ENCODE data around the gene GPS1.

GPS1 gene

GRCh38 chr17:82016875-82017459, 34.7 kb upstream of the GPS1 start:
- Histone ChIP-seq H3K27me3 (ENCODE audit: control insufficient read depth, insufficient read depth, low read length) (no peaks in the 10 kb centered on the region), H3K9ac (ENCODE audit: low read length) (no peak overlapping the region), H3K4me1 (ENCODE audit: control insufficient read depth, low read depth, low read length) (peaks cover 5% of the 10 kb centered on the region), H3K9me3 (ENCODE audit: control insufficient read depth, low read depth, low read length) (no peaks in the 10 kb centered on the region), H3K4me3 (ENCODE audit: low read length) (no peak overlapping the region), H3K36me3 (ENCODE audit: control insufficient read depth, low read depth, low read length) (peaks cover 6% of the 10 kb centered on the region), H3K27ac (ENCODE audit: low read length) (no peak overlapping the region)

DNA sequence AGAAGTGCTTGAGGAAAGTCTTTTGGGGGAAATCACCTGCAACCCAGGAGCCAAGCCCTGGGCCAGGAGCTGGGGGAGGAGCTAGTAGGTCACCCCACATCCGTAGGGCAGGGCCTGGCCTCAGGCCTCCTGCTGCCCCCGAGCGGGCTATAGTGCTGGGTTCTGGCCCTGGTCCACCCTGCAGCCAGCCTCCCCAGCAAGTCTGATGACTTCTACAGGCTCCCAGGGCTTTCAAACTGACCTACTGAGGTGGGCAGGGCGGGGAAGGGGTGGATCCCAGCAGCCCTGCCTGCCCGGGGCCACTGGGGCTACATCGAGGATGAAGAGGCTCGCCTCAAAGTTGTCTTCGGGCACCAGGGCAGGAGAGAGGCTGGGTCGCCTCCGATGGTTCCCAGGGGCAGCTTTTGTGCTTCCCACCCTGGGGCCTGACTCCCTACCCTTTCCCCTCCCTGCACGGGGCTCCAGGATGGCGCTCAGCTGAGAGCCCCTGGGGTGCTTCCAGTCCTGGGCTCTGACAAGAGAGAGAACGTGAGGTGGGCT, 34.0 kb upstream of the GPS1 start:
- Histone ChIP-seq H3K9ac (ENCODE audit: low read length) (no peak overlapping the region), H3K4me3 (ENCODE audit: low read length) (no peak overlapping the region), H3K9me3 (ENCODE audit: control insufficient read depth, low read depth, low read length) (no peaks in the 10 kb centered on the region), H3K27me3 (ENCODE audit: control insufficient read depth, insufficient read depth, low read length) (no peaks in the 10 kb centered on the region), H3K4me1 (ENCODE audit: control insufficient read depth, low read depth, low read length) (peaks cover 5% of the 10 kb centered on the region), H3K36me3 (ENCODE audit: control insufficient read depth, low read depth, low read length) (peaks cover 6% of the 10 kb centered on the region), H3K27ac (ENCODE audit: low read length) (no peak overlapping the region)

DNA sequence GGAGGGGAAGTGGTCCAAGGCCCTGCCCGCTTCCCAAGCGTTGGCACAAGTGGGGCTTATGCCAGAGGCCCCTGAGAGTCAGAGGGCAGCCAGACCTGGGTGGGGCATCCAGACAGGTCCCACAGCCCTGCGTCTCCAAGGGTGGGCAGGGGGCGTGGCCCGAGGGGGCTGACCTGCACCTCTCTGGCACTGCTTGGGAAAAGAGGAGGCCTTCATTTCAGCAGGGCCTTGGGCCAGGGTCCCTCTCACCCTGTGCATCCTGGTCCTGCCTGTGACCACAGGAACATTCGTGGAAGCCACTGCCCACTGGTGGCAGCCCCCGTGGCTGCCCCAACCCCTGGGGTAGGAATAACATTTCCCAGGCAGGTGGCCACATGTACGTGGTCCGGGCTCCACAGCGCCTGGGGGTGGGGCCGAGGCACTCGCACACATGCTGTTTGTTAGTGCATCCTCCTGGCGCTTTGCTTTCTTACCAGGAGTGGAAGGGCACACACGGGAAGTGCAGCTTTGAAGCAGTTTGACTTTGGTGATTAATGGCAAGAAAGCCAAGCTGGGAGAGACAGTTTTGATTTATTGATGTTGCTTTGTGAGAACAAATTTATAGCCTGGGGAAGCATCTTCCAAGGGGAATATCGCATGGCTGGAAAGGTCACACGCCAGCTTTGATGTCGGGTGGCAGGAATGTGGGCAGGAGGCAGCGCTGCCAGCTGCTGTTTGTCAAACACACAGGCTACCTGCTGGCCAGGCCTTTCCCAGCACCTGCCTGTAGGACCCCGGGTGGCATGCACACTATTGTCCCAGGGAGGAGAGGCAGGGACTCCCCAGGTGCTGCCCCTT, 33.3 kb upstream of the GPS1 start:
- Histone ChIP-seq H3K27me3 (ENCODE audit: control insufficient read depth, insufficient read depth, low read length) (no peaks in the 10 kb centered on the region), H3K4me1 (ENCODE audit: control insufficient read depth, low read depth, low read length) (peaks cover 5% of the 10 kb centered on the region), H3K4me3 (ENCODE audit: low read length) (no peak overlapping the region), H3K36me3 (ENCODE audit: control insufficient read depth, low read depth, low read length) (peaks cover 6% of the 10 kb centered on the region), H3K27ac (ENCODE audit: low read length) (no peak overlapping the region), H3K9me3 (ENCODE audit: control insufficient read depth, low read depth, low read length) (no peaks in the 10 kb centered on the region), H3K9ac (ENCODE audit: low read length) (no peak overlapping the region)

GRCh38 chr17:82018989-82019689, 32.6 kb upstream of the GPS1 start:
- Histone ChIP-seq H3K4me1 (ENCODE audit: control insufficient read depth, low read depth, low read length) (peaks cover 5% of the 10 kb centered on the region), H3K27me3 (ENCODE audit: control insufficient read depth, insufficient read depth, low read length) (no peaks in the 10 kb centered on the region), H3K4me3 (ENCODE audit: low read length) (no peak overlapping the region), H3K27ac (ENCODE audit: low read length) (no peak overlapping the region), H3K9ac (ENCODE audit: low read length) (no peak overlapping the region), H3K36me3 (ENCODE audit: control insufficient read depth, low read depth, low read length) (peaks cover 6% of the 10 kb centered on the region), H3K9me3 (ENCODE audit: control insufficient read depth, low read depth, low read length) (no peaks in the 10 kb centered on the region)

- H3K27me3 ChIP-seq (ENCODE audit: control insufficient read depth, insufficient read depth, low read length), result no peaks in the 10 kb centered on the region
- H3K4me3 ChIP-seq (ENCODE audit: low read length), result no peak overlapping the region
- no peak overlapping the region for H3K9ac ChIP-seq (ENCODE audit: low read length)
- peaks cover 6% of the 10 kb centered on the region for H3K36me3 ChIP-seq (ENCODE audit: control insufficient read depth, low read depth, low read length)
- H3K9me3 ChIP-seq (ENCODE audit: control insufficient read depth, low read depth, low read length), result no peaks in the 10 kb centered on the region
- no peak overlapping the region for H3K27ac ChIP-seq (ENCODE audit: low read length)
- H3K4me1 ChIP-seq (ENCODE audit: control insufficient read depth, low read depth, low read length), result peaks cover 5% of the 10 kb centered on the region
These were observed 31.8 kb upstream of the GPS1 start for GRCh38 chr17:82019690-82020571.

DNA sequence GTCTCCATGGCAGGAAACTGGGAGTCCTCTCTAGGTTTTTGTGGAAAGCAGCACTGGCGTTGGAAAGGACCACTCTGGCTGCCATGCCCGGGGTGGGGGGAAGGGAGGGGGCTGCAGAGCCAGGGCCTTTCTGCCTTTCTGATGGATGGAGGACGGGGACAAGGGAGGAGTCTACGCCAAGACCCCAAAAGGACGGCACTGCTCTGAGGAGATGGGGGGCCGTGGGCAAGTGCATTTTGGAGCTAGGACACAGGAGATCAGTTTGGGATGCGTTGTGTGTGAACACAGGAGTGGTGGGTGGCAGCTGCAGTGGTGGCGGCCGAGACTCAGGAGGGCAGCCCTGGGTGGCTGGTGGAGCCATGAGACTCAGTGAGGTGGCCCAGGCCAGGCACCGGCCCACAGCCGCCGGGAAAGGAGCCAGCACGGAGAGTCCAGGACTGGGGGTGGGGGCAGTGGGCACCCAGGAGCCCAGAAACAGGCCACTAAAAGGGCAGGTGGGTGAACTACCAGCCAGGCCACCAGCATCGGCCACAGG, 31.1 kb upstream of the GPS1 start:
- H3K4me1 ChIP-seq (ENCODE audit: control insufficient read depth, low read depth, low read length), result peaks cover 5% of the 10 kb centered on the region
- H3K9me3 ChIP-seq (ENCODE audit: control insufficient read depth, low read depth, low read length), result no peaks in the 10 kb centered on the region
- peaks cover 6% of the 10 kb centered on the region for H3K36me3 ChIP-seq (ENCODE audit: control insufficient read depth, low read depth, low read length)
- H3K27me3 ChIP-seq (ENCODE audit: control insufficient read depth, insufficient read depth, low read length), result no peaks in the 10 kb centered on the region
- H3K9ac ChIP-seq (ENCODE audit: low read length), result no peak overlapping the region
- no peak overlapping the region for H3K4me3 ChIP-seq (ENCODE audit: low read length)
- no peak overlapping the region for H3K27ac ChIP-seq (ENCODE audit: low read length)

DNA sequence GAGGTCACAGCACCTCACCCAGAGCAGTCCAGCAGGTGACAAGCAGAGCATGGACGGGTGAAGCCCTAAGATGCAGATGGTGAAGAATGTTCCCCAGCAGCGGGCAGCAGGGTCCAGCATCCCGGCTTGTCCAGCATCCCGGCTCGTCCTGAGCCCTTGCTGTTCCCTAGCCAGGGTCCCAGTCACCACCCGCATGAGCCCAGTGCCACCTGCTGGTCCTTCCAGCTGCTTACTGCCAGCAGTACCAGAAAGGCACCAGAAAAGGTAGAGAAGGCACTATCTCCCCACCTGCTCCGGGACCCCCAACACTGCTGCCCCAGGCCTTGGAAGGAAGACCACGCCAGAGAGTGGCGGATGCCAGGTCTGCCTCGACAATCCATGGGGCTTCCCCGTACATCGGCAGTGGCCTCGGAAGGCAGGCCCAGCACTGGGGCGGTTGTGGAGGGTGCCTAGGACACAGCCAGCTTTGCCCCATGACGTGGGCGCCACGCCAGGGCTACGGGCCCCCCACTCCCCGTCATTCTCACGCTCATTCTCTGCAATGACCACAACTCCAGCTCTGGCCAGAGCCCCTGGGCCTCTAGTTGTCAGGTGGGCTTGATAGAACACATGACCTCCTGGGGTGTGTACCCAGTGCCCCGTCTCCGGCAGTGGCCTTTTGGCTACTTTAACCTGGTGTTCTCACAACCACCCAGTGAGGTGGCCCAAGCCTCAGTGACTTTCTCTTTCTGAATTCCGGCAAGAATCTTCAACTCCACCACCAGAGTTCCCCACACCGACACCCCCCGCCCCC, 30.4 kb upstream of the GPS1 start:
- no peak overlapping the region for H3K27ac ChIP-seq (ENCODE audit: low read length)
- H3K9me3 ChIP-seq (ENCODE audit: control insufficient read depth, low read depth, low read length), result no peaks in the 10 kb centered on the region
- peak overlapping the region; percentile 90 for H3K4me3 ChIP-seq (ENCODE audit: low read length)
- peaks cover 6% of the 10 kb centered on the region for H3K36me3 ChIP-seq (ENCODE audit: control insufficient read depth, low read depth, low read length)
- no peaks in the 10 kb centered on the region for H3K27me3 ChIP-seq (ENCODE audit: control insufficient read depth, insufficient read depth, low read length)
- H3K4me1 ChIP-seq (ENCODE audit: control insufficient read depth, low read depth, low read length), result peaks cover 5% of the 10 kb centered on the region
- H3K9ac ChIP-seq (ENCODE audit: low read length), result peak overlapping the region; percentile 84

DNA sequence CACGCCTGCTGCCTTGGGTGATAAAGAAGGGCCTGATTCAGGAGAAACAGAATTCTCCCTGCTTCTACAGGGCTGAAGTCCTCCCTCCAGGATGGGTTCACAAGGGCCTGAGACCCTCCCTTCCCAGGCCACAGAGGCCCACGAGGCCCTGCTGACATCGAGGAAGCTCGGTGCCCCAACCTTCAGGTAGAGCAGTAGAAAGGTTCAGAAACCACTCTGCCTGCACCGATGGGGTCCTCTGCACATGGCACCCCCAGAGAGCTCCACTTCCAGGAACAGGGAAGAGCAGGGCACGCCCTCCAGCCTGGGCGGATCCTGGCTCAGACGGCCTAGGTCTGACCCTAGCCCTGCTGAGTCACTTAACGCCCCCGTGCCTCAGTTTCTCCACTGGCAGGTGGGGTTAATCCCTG, 29.8 kb upstream of the GPS1 start:
- peaks cover 6% of the 10 kb centered on the region for H3K36me3 ChIP-seq (ENCODE audit: control insufficient read depth, low read depth, low read length)
- no peaks in the 10 kb centered on the region for H3K9me3 ChIP-seq (ENCODE audit: control insufficient read depth, low read depth, low read length)
- no peaks in the 10 kb centered on the region for H3K27me3 ChIP-seq (ENCODE audit: control insufficient read depth, insufficient read depth, low read length)
- H3K9ac ChIP-seq (ENCODE audit: low read length), result peak overlapping the region; percentile 84
- no peak overlapping the region for H3K27ac ChIP-seq (ENCODE audit: low read length)
- H3K4me1 ChIP-seq (ENCODE audit: control insufficient read depth, low read depth, low read length), result peaks cover 5% of the 10 kb centered on the region
- H3K4me3 ChIP-seq (ENCODE audit: low read length), result peak overlapping the region; percentile 90

- no peaks in the 10 kb centered on the region for H3K27me3 ChIP-seq (ENCODE audit: control insufficient read depth, insufficient read depth, low read length)
- no peak within 1 kb of the TSS for H3K27ac ChIP-seq (ENCODE audit: low read length)
- peaks cover 5% of the 10 kb centered on the region for H3K4me1 ChIP-seq (ENCODE audit: control insufficient read depth, low read depth, low read length)
- H3K9me3 ChIP-seq (ENCODE audit: control insufficient read depth, low read depth, low read length), result no peaks in the 10 kb centered on the region
- H3K36me3 ChIP-seq (ENCODE audit: control insufficient read depth, low read depth, low read length), result peaks cover 6% of the 10 kb centered on the region
- H3K9ac ChIP-seq (ENCODE audit: low read length), result peak within 1 kb of the TSS; percentile 84
- H3K4me3 ChIP-seq (ENCODE audit: low read length), result peak within 1 kb of the TSS; percentile 90
These were observed 29.3 kb upstream of the GPS1 start, which contains the start of gene CENPX for GRCh38 chr17:82022310-82022980. Gene CENPX, minus strand, starts transcription at chr17:82022878. Its CDS starts 17 bp downstream, at chr17:82022861.

- Histone ChIP-seq H3K27me3 (ENCODE audit: control insufficient read depth, insufficient read depth, low read length) (no peaks in the 10 kb centered on the region), H3K9me3 (ENCODE audit: control insufficient read depth, low read depth, low read length) (no peaks in the 10 kb centered on the region), H3K4me1 (ENCODE audit: control insufficient read depth, low read depth, low read length) (peaks cover 5% of the 10 kb centered on the region), H3K4me3 (ENCODE audit: low read length) (peak within 1 kb of the TSS; percentile 90), H3K9ac (ENCODE audit: low read length) (peak within 1 kb of the TSS; percentile 84), H3K27ac (ENCODE audit: low read length) (no peak within 1 kb of the TSS), H3K36me3 (ENCODE audit: control insufficient read depth, low read depth, low read length) (peaks cover 6% of the 10 kb centered on the region)
These were observed 28.7 kb upstream of the GPS1 start, which contains the start of gene LRRC45 for GRCh38 chr17:82022981-82023446. Gene LRRC45, plus strand, starts transcription at chr17:82023305. Its CDS starts 339 bp downstream, at chr17:82023644.

Data from iPS-18a (cell line).